Measurements from ENCODE around the gene AWAT2.

The AWAT2 gene

DNA sequence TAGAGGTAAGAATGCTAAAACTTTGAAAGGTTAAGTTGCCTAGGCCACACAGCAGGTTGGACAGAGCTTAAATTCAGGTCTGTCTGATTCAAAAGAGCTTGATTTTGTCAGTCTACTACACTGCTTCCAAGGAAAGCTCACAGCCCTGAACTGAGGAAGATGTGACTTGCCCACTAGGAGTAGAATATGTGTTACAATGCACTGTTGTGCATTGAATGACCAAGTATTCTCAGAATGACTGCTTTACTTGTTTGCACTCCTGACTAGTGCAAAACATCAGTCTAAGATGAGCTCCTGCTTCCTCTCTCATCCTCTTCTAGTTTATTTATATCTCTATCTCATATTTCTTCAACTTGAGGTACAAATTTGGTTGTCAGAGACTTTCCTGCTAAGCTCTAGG lies 56.2 kb downstream of the AWAT2 start:
- no peak for DNase-seq

DNA sequence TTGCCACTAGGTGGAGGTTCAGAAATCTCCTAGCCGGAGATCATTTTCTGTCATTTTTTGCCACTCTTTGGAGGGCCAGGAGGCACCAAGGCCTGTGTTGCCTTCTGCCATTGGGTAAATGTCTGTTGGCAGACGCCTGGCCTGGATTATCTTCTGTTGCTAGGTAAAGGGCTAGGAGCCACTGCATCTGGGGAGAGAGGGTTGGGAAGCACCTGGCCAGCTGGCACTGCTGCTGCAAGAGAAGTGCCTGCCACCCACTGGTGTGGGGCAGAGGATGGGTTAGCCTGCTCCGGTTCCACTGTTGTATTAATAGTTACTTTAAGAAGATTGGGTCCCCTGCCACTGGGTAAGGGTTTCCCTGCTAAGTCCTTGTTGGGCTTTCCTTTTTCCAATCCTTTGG lies 58.1 kb downstream of the AWAT2 start:
- DNase-seq, result no peak

Data from right forelimb (tissue), 1 donor.